Gastrocnemius medialis (tissue), 4 donors: ENCODE measurements around the gene MYOZ2. TPM values are rescaled to one million over a fixed set of nuclear protein-coding genes. Genes with fewer than 3 reads are reported as not detected.

Source experiments
- ATAC-seq, 2 donors: fragments of 150-250 bp; one replicate each; pipeline ENCODE4 v1.9.1; 2016
- DNase-seq, 2 donors: peaks; one replicate each; pipeline ENCODE4 v3.0.0-alpha.2; 2019
- H3K27ac ChIP-seq, 4 donors: fragments of 200-600 bp; sonication (generic); 1 replicate in 1 of 4; 2 replicates in 3 of 4; pipeline ENCODE4 v1.5.1; 2016 to 2018; ENCODE audit warnings: mild to moderate bottlenecking in 2 of 4, moderate library complexity in 1 of 4
- H3K27me3 ChIP-seq, 3 donors: fragments of 200-600 bp; sonication (generic) in 2 of 3; 1 replicate in 1 of 3; 2 replicates in 2 of 3; pipeline versions ENCODE4 v1.5.1 to v1.6.0; 2016 to 2019; ENCODE audit warnings: mild to moderate bottlenecking in 1 of 3, moderate library complexity in 1 of 3
- H3K36me3 ChIP-seq, 2 donors: fragments of 200-600 bp; sonication (generic) in 1 of 2; one replicate each; pipeline ENCODE4 v1.5.1; 2017 to 2018
- H3K4me1 ChIP-seq, 2 donors: fragments of 200-600 bp; sonication (generic) in 1 of 2; one replicate each; pipeline ENCODE4 v1.5.1; 2016 to 2017; ENCODE audit warnings: mild to moderate bottlenecking in 2 of 2
- H3K4me3 ChIP-seq, 4 donors: fragments of 200-600 bp; sonication (generic) in 3 of 4; 1 replicate in 1 of 4; 2 replicates in 3 of 4; pipeline ENCODE4 v1.5.1; 2016 to 2019; ENCODE audit warnings: mild to moderate bottlenecking in 2 of 4
- H3K9me3 ChIP-seq, 3 donors: fragments of 200-600 bp; sonication (generic) in 2 of 3; 1 replicate in 1 of 3; 2 replicates in 2 of 3; pipeline ENCODE4 v1.5.1; 2016 to 2019
- POLR2A ChIP-seq, 2 donors: fragments of 450-650 bp; IDR thresholded peaks; one replicate each; pipeline ENCODE4 v1.6.1; 2017; ENCODE audit warnings: antibody characterized with exemption in 2 of 2, mild to moderate bottlenecking in 2 of 2, moderate library complexity in 2 of 2
- in situ Hi-C, 4 donors: fragments of 200-750 bp; cut with MboI; loops; one replicate each; pipeline versions ENCODE4 v1.15.0 to v1.8.0; 2017; ENCODE audit warnings: low sequenced_read_pairs in 4 of 4
- intact Hi-C: fragments of 100-400 bp; cut with DNase I; formaldehyde crosslinking; loops from one replicate; pipeline ENCODE4 v1.15.1; 2023; ENCODE audit warnings: low total_unique reads
- total RNA-seq, 4 donors: library from RNA; depleted of rRNA; stranded (reverse); fragments of >200 nt; gene quantifications; one replicate each; pipeline versions ENCODE4 v1.1.0 to v1.2.3, GENCODE V29; 2016
- TF ChIP-seq, protein P1 (sequence below), 5 experiments: fragments of 450-650 bp in 3 of 5; fragments of 200-600 bp in 2 of 5; sonication (generic) in 2 of 5; IDR thresholded peaks in 4 of 5; conservative IDR thresholded peaks in 1 of 5; 1 replicate in 4 of 5; 2 replicates in 1 of 5; pipeline ENCODE4 v1.5.1; 2016 to 2019; ENCODE audit warnings: antibody characterized with exemption in 5 of 5, mild to moderate bottlenecking in 3 of 5, moderate library complexity in 3 of 5

MYOZ2 gene
- total RNA-seq, 4 donors from 2014 or later: 30.6 to 290 (median 87.9) TPM

DNA sequence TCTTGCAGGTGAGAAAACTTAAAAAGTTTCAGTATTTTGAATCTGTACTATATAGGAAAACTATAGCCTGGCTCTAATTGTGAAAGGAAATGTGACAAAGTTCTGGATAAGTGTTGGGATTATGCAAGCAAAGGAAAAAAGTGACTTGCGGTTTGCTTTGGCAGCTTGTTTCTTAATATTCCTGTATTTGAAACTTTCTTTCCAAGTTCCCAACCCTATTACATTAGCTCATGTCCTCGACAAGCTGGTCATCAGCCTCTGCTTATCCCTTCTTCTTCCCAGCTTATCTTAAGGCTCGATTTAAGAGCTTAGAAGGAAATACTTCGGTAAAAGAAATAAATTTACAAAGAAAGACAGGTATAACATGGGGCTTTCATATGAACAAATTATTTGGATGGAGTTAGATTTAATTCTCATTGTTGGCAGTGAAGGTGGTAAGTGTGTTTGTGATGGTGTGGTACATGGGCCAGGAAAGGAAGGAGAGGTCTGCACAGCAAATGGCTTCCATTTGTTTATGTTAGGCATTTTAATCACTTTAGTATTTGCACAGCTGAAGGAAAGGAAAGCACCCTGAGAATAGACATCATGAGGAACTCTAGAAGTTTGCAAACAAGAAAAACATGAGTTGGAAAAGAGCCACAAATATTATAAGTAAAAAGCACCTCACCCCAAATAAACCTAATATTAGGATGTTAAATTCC, 5.1 kb upstream of the MYOZ2 start:
- no peaks in the 10 kb centered on the region for H3K36me3 ChIP-seq
- no peaks in the 10 kb centered on the region for H3K27me3 ChIP-seq
- intact Hi-C loops (loop anchor here (2.0 kb wide), 1 partner anchor 18 kb away; no protein-coding TSS in a partner anchor), in situ Hi-C loops (loop anchor here in 2 of 4 donors (10.0 to 25.0 kb wide), 2 partner anchors 86 to 143 kb away; no protein-coding TSS in a partner anchor)
- no peak overlapping the region for H3K4me3 ChIP-seq
- ATAC-seq (peak; percentile 45 to 51), DNase-seq (no peak)
- H3K27ac ChIP-seq: peak overlapping the region in 1 of 4 donors; percentile 25
- peaks cover 5 to 16% of the 10 kb centered on the region in 2 donors for H3K4me1 ChIP-seq
- no peaks in the 10 kb centered on the region for H3K9me3 ChIP-seq
- TF ChIP-seq, protein P1, sequence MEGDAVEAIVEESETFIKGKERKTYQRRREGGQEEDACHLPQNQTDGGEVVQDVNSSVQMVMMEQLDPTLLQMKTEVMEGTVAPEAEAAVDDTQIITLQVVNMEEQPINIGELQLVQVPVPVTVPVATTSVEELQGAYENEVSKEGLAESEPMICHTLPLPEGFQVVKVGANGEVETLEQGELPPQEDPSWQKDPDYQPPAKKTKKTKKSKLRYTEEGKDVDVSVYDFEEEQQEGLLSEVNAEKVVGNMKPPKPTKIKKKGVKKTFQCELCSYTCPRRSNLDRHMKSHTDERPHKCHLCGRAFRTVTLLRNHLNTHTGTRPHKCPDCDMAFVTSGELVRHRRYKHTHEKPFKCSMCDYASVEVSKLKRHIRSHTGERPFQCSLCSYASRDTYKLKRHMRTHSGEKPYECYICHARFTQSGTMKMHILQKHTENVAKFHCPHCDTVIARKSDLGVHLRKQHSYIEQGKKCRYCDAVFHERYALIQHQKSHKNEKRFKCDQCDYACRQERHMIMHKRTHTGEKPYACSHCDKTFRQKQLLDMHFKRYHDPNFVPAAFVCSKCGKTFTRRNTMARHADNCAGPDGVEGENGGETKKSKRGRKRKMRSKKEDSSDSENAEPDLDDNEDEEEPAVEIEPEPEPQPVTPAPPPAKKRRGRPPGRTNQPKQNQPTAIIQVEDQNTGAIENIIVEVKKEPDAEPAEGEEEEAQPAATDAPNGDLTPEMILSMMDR (IDR thresholded peaks at IDR 0.05 in 4 of 5, conservative IDR thresholded peaks at IDR 0.05 in 1 of 5): no peak
- no peak for TF ChIP-seq POLR2A (IDR thresholded peaks at IDR 0.05)

DNA sequence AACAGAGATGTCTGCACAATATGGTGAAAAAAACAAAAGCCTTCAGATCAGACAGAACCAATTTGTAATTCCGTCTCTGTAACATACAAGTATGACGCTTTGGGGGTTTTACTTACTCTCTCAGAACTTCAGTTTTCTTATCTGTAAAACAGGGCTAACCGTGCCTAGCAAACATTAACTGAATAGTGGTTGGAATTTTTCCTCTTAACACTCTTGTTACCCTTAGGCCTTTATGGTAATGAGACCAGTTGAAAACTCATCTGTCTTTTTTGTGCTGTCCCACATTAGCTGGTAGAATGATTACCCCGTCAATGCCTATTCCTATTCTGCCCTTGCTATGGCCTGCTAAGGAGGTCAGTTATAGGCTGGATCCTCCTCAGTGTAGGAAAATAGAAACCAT, 4.5 kb upstream of the MYOZ2 start:
- no peak for DNase-seq
- in situ Hi-C loops: loop anchor here in 2 of 4 donors (10.0 to 25.0 kb wide), 2 partner anchors 86 to 144 kb away; no protein-coding TSS in a partner anchor
- intact Hi-C loops: loop anchor here (2.0 kb wide), 1 partner anchor 18 kb away; no protein-coding TSS in a partner anchor

DNA sequence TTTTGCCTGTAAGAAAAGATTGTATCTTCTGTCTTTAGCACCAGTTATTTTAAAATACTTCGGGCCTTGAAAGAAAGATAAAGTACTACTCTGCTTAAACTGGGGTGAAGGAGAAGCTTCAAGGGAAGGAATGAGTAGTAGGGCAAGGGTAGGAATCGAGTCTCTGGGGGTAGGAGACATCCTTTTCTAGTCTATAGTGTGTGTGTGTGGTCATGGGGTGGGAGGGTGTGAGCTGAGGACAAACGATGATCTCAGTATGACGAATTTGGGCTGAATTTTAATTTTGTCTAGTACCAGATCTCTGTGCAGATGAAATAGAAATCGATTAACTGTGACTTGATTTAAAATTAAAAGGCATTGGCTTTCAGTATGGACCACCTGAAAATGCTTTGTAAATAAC, 3.3 kb upstream of the MYOZ2 start:
- Histone ChIP-seq H3K36me3 (no peaks in the 10 kb centered on the region), H3K27me3 (no peaks in the 10 kb centered on the region), H3K4me3 (no peak overlapping the region), H3K27ac (peak overlapping the region in 3 of 4 donors; percentile 0 to 37 (median 7)), H3K9me3 (no peaks in the 10 kb centered on the region), H3K4me1 (peaks cover 17 to 19% of the 10 kb centered on the region in 2 donors)
- in situ Hi-C loops: loop anchor here in 2 of 4 donors (10.0 to 25.0 kb wide), 2 partner anchors 88 to 145 kb away; no protein-coding TSS in a partner anchor
- DNase-seq: no peak
- TF ChIP-seq, protein P1 (IDR thresholded peaks at IDR 0.05 in 4 of 5, conservative IDR thresholded peaks at IDR 0.05 in 1 of 5): no peak
- no peak for TF ChIP-seq POLR2A (IDR thresholded peaks at IDR 0.05)
- no peak for ATAC-seq
- intact Hi-C loops: no loop called here

More for the DNA sequence above, 4.5 kb upstream of the MYOZ2 start:
- H3K27ac ChIP-seq: no peak overlapping the region
- no peak for TF ChIP-seq POLR2A (IDR thresholded peaks at IDR 0.05)
- TF ChIP-seq, protein P1 (IDR thresholded peaks at IDR 0.05 in 4 of 5, conservative IDR thresholded peaks at IDR 0.05 in 1 of 5): no peak
- H3K4me3 ChIP-seq: no peak overlapping the region
- no peaks in the 10 kb centered on the region for H3K36me3 ChIP-seq
- ATAC-seq: no peak
- H3K27me3 ChIP-seq: no peaks in the 10 kb centered on the region
- peaks cover 12 to 19% of the 10 kb centered on the region in 2 donors for H3K4me1 ChIP-seq
- H3K9me3 ChIP-seq: no peaks in the 10 kb centered on the region

DNA sequence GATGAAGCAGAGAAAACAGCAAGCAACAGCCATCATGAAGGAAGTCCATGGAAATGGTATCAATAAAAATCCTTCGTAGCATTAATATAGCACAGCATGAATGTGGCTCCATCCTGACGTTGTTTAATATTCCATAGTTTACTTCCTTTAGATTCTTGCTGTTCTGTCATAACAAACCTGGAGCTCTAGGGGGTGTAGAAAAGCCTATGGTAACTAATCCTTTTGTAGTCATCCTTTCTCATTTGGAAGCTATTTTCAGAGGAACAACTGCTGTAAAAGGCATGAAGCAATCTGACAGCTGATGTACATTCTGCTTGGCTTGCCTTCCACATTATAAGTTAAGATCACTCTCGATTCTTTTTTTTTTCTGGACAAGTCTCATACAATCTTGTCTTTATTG, 914 bp downstream of the MYOZ2 start:
- Histone ChIP-seq H3K27me3 (no peaks in the 10 kb centered on the region), H3K4me1 (peaks cover 39 to 44% of the 10 kb centered on the region in 2 donors), H3K4me3 (peak overlapping the region in 2 of 4 donors; percentile 32 to 42), H3K36me3 (no peaks in the 10 kb centered on the region), H3K27ac (peak overlapping the region; percentile 72 to 89 (median 79)), H3K9me3 (no peaks in the 10 kb centered on the region)
- DNase-seq (no peak), ATAC-seq (peak; percentile 72 to 82)
- intact Hi-C loops (loop anchor here (1.0 kb wide), 1 partner anchor 90 kb away; no protein-coding TSS in a partner anchor), in situ Hi-C loops (loop anchor here in 2 of 4 donors (10.0 to 25.0 kb wide), 2 partner anchors 92 to 149 kb away; no protein-coding TSS in a partner anchor)
- TF ChIP-seq, protein P1 (IDR thresholded peaks at IDR 0.05 in 4 of 5, conservative IDR thresholded peaks at IDR 0.05 in 1 of 5): peak in 2 of 5 experiments; percentile 35 to 40
- TF ChIP-seq POLR2A (IDR thresholded peaks at IDR 0.05): peak in 1 of 2 donors; percentile 53
